DOHH2 (cell line): Measurements from ENCODE around the gene NUP50.

ENCODE experiments used
- H3F3A ChIP-seq: fragments of 200-600 bp; sonication (generic), shearing (Covaris generic); 2 replicates; pipeline ENCODE4 v1.6.0; 2016; ENCODE audit warnings: antibody characterized with exemption, mild to moderate bottlenecking; ENCODE audit not compliant: control insufficient read depth, insufficient read depth
- H3K27ac ChIP-seq: fragments of 200-600 bp; sonication (generic); 2 replicates; pipeline ENCODE4 v1.5.1; 2014; ENCODE audit warnings: low read depth, mild to moderate bottlenecking, low read length, moderate library complexity
- H3K27me3 ChIP-seq: fragments of 200-600 bp; sonication (generic); 2 replicates; pipeline ENCODE4 v1.6.1; 2014; ENCODE audit warnings: mild to moderate bottlenecking, low read length, mixed read lengths; ENCODE audit not compliant: control insufficient read depth
- H3K36me3 ChIP-seq: fragments of 200-600 bp; sonication (generic); 2 replicates; pipeline ENCODE4 v1.6.1; 2014; ENCODE audit warnings: mild to moderate bottlenecking, low read length, moderate library complexity, mixed read lengths; ENCODE audit not compliant: control insufficient read depth
- H3K4me1 ChIP-seq: fragments of 200-600 bp; sonication (generic); 2 replicates; pipeline ENCODE4 v1.6.1; 2014; ENCODE audit warnings: mild to moderate bottlenecking, low read length, mixed read lengths; ENCODE audit not compliant: control insufficient read depth
- H3K4me2 ChIP-seq: fragments of 200-600 bp; sonication (generic); 2 replicates; pipeline ENCODE4 v1.6.0; 2014; ENCODE audit warnings: mild to moderate bottlenecking, low read length, moderate library complexity
- H3K4me3 ChIP-seq: fragments of 200-600 bp; sonication (generic); 2 replicates; pipeline ENCODE4 v1.5.1; 2014; ENCODE audit warnings: mild to moderate bottlenecking, low read length, mixed read lengths
- H3K79me2 ChIP-seq: fragments of 200-600 bp; sonication (generic); 2 replicates; pipeline ENCODE4 v1.6.1; 2014; ENCODE audit warnings: mild to moderate bottlenecking, low read length, mixed read lengths; ENCODE audit not compliant: control insufficient read depth
- H3K9me2 ChIP-seq: fragments of 200-600 bp; sonication (generic); replicated peaks from 2 replicates; pipeline ENCODE4 v1.6.1; 2014; ENCODE audit warnings: mild to moderate bottlenecking, low read length, mixed read lengths; ENCODE audit not compliant: control insufficient read depth
- H3K9me3 ChIP-seq: fragments of 200-600 bp; sonication (generic); 2 replicates; pipeline ENCODE4 v1.6.1; 2014; ENCODE audit warnings: antibody characterized with exemption, low read length, mixed read lengths; ENCODE audit not compliant: control insufficient read depth, insufficient read depth
- H4K20me1 ChIP-seq: fragments of 200-600 bp; sonication (generic); 2 replicates; pipeline ENCODE4 v1.6.0; 2014; ENCODE audit warnings: low read depth, mild to moderate bottlenecking, antibody characterized with exemption, low read length, moderate library complexity; ENCODE audit not compliant: control insufficient read depth, insufficient read depth
- CTCF ChIP-seq: fragments of 200-600 bp; sonication (generic); IDR thresholded peaks from one replicate; pipeline ENCODE4 v1.5.1; 2014; ENCODE audit warnings: antibody characterized with exemption, mild to moderate bottlenecking, low read depth, low read length; ENCODE audit not compliant: poor library complexity, severe bottlenecking
- EZH2phosphoT487 ChIP-seq: fragments of 200-600 bp; sonication (generic); IDR thresholded peaks from 2 replicates; pipeline ENCODE4 v1.6.1; 2017; ENCODE audit warnings: borderline replicate concordance, mild to moderate bottlenecking, antibody characterized with exemption, low read length, moderate library complexity, mixed read lengths

Gene NUP50

GRCh38 chr22:45171830-45172229 lies 8.1 kb downstream of the NUP50 start:
- no peak overlapping the region for H3K27ac ChIP-seq
- no peaks in the 10 kb centered on the region for H3K9me3 ChIP-seq
- H4K20me1 ChIP-seq, result peaks cover 9% of the 10 kb centered on the region
- H3K36me3 ChIP-seq, result peaks cover 99% of the 10 kb centered on the region
- no peaks in the 10 kb centered on the region for H3K27me3 ChIP-seq
- H3K4me2 ChIP-seq, result no peak overlapping the region
- TF ChIP-seq CTCF, result no peak
- no peak for TF ChIP-seq EZH2phosphoT487
- H3F3A ChIP-seq, result 0 out of 2 replicates have a peak, but pooled peaks cover 4% of the 10 kb centered on the region
- no peaks in the 10 kb centered on the region for H3K9me2 ChIP-seq
- H3K4me1 ChIP-seq, result no peaks in the 10 kb centered on the region; the same call in 1 of the 2 replicates
- peaks cover 96% of the 10 kb centered on the region for H3K79me2 ChIP-seq
- H3K4me3 ChIP-seq, result no peak overlapping the region

- Histone ChIP-seq H3K27ac (no peak overlapping the region), H4K20me1 (peaks cover 7% of the 10 kb centered on the region), H3K36me3 (peaks cover 99% of the 10 kb centered on the region), H3K4me3 (no peak overlapping the region), H3F3A (0 out of 2 replicates have a peak, but pooled peaks cover 4% of the 10 kb centered on the region), H3K9me3 (no peaks in the 10 kb centered on the region), H3K9me2 (no peaks in the 10 kb centered on the region), H3K4me1 (no peaks in the 10 kb centered on the region), H3K27me3 (no peaks in the 10 kb centered on the region), H3K4me2 (no peak overlapping the region), H3K79me2 (peaks cover 96% of the 10 kb centered on the region)
- TF ChIP-seq CTCF (no peak), EZH2phosphoT487 (no peak)
These were observed 9.3 kb downstream of the NUP50 start for GRCh38 chr22:45172881-45173585.

- Histone ChIP-seq H3F3A (peaks cover 6% of the 10 kb centered on the region; the same call in 1 of the 2 replicates), H3K27me3 (no peaks in the 10 kb centered on the region), H3K9me2 (no peaks in the 10 kb centered on the region), H4K20me1 (peaks cover 3% of the 10 kb centered on the region; the same call in 1 of the 2 replicates), H3K79me2 (peaks cover 83% of the 10 kb centered on the region), H3K27ac (no peak overlapping the region), H3K36me3 (peaks cover 93% of the 10 kb centered on the region), H3K9me3 (no peaks in the 10 kb centered on the region), H3K4me3 (no peak overlapping the region), H3K4me1 (no peaks in the 10 kb centered on the region), H3K4me2 (no peak overlapping the region)
- TF ChIP-seq CTCF (no peak), EZH2phosphoT487 (no peak)
These were observed 15.7 kb downstream of the NUP50 start for GRCh38 chr22:45179276-45180049.
